Left lobe of liver (tissue), 2 donors: Measurements from ENCODE around the gene SRRM1. TPM values are rescaled to one million over a fixed set of nuclear protein-coding genes. Genes with fewer than 3 reads are reported as not detected.
A peak's percentile ranks its signal among the peaks of the same experiment; 100 is the strongest.
"Not testable (repeated sequence)": the region's sequence is repeated elsewhere in the genome, so short reads cannot be mapped to it uniquely, and the experiment has no call there.

Experiments
- ATAC-seq: fragments of 200-7000 bp; cut with Tn5 transposase; one replicate; pipeline ENCODE4 v1.9.1; 2020; ENCODE audit warnings: mild to moderate bottlenecking, moderate library complexity
- DNase-seq: peaks from one replicate; pipeline ENCODE4 v3.0.0-alpha.2; 2020; ENCODE audit warnings: low spot score
- total RNA-seq: library from RNA; stranded (reverse); gene quantifications from one replicate; pipeline ENCODE4 v1.2.1, GENCODE V29; 2021
- donor health status: DM: no; HTN: no; CAD: no; lungs with moderate emphysema.
- donor health status: DM: no; HTN: yes; CAD: no.

The SRRM1 gene
- total RNA-seq, 1 donor from 2014 or later: 43.7 TPM

DNA sequence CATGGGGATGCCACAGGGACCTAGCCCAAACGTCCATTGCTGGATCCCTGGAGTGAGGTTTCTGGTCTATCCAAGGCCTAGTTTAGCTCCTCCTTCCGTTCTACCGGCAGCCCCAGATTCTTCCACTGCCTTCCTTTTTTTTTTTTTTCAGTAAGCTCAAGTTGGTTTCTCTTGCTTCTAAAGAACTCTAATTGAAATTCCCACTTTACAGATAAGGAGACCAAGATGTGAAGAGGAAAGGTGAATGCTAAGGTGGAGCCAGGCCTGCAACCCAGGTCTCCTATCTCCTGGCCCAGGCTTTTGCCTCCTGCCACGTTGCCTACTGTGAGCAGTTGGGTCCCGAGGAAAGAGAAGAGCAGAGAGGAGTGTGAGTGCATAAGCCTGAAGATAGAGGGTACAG is 70.6 kb downstream of the SRRM1 start:
- DNase-seq (no peak), ATAC-seq (no peak)

GRCh38 chr1:24714859-24715520 is 71.9 kb downstream of the SRRM1 start:
- no peak for DNase-seq
- ATAC-seq: no peak

- DNase-seq (no peak), ATAC-seq (no peak)
Measured at GRCh38 chr1:24715658-24716057, 72.6 kb downstream of the SRRM1 start.

DNA sequence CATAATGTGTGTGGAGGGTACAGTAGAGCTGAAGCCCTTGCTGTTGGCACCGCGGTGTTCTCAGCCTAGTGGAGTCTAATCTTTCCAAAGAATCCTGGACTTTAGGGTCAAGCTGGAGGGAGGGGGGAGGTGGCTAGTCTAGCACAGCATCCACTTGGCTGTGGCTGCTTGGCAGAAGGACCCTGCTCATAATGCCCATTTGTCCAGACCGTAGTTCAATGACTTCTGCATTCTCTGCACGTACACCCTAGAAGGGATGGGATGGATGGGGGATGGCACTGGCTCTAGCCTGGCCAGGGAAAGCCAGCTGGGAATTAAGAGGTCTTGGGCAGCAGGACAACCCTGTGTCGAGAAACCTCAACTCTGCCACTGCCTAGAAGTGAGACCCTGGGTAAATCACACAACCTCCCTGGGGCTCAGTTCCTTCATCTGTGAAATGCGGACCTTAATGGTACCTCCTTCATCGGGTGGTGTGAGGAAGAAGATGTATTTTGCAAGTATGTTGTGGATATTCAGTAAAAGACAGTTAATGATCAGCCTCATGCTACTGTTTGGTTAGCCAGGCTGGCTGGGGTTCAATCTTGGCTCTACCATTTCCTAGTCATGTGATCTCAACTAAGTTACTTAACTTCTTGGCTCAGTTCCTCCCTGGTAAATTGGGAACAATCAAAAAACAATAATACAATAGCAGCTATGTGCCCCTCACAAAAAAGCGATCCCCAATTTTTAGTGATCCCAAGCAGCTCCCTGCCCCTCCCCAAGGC is 75.0 kb downstream of the SRRM1 start:
- ATAC-seq (peak; percentile 81), DNase-seq (peak; percentile 85)

DNA sequence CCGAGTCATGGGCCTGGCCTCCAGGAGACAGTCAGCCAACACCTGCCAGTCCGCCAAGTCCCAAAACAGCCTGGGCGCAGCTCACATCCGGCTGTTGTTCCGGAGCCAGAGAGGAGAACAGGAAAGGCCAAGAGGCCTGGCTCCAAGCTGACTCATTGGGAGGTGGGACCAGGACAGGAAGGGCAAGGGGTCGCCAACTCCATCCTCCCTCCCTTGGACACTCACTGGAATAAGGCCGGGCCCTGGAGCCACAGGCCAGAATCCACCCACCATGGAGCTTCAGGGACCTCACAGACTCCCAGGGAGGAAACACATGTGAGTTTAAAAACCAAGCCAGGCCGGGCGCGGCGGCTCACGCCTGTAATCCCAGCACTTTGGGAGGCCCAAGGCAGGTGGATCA is 77.0 kb downstream of the SRRM1 start:
- ATAC-seq (peak; percentile 45), DNase-seq (peak; percentile 72)

DNA sequence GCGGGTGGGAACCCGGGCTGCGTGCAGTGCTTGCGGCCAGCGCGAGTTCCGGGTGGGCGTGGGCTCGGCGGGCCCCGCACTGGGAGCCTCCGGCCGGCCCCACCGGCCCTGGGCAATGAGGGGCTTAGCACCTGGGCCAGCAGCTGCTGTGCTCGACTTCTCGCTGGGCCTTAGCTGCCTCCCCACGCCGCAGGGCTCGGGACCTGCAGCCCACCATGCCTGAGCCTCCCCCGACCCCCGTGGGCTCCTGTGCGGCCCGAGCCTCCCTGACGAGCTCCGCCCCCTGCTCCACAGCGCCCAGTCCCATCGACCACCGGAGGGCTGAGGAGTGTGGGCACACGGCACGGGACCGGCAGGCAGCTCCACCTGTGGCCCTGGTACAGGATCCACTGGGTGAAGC is 78.4 kb downstream of the SRRM1 start:
- ATAC-seq (no peak), DNase-seq (no peak)

DNA sequence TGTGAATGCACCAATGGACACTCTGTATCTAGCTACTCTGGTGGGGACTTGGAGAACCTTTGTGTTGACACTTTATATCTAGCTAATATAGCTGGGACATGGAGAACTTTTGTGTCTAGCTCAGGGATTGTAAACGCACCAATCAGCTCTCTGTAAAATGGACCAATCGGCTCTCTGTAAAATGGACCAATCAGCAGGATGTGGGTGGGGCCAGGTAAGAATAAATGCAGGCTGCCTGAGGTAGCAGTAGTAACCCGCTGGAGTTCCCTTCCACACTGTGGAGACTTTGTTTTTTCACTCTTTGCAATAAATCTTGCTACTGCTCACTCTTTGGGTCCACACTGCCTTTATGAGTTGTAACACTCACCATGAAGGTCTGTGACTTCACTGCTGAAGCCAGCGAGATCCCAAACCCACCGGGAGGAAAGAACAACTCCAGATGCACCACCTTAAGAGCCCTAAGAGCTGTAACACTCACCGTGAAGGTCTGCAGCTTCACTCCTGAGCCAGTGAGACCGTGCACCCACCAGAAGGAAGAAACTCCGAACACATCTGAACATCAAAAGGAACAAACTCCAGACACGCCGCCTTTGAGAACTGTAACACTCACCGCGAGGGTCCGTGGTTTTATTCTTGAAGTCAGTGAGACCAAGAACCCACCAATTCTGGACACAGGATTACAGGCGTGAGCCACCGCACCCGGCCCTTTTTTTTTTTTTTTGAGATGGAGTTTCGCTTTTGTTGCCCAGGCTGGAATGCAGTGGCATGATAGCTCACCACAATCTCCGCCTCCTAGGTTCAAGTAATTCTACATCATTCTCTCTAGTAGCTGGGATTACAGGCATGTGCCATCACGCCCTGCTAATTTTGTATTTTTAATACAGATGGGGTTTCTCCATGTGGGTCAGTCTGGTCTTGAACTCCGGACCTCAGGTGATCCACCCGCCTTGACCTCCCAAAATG is 79.3 kb downstream of the SRRM1 start:
- not testable (repeated sequence) for DNase-seq, ATAC-seq

Other genes starting within 250 kb of the SRRM1 start
- gene STPG1, start 229.5 kb upstream of the SRRM1 start, total RNA-seq: 1.1 TPM
- gene NIPAL3, start 227.5 kb upstream of the SRRM1 start, total RNA-seq: 6.3 TPM
- 2.9 TPM for gene RCAN3, start 140.5 kb upstream of the SRRM1 start, total RNA-seq
- 1.0 TPM for gene NCMAP, start 87.2 kb upstream of the SRRM1 start, total RNA-seq
- 54.4 TPM for gene CLIC4, start 102.1 kb downstream of the SRRM1 start, total RNA-seq